ENCODE data around the gene COL23A1.
"Not testable (repeated sequence)": the region's sequence is repeated elsewhere in the genome, so short reads cannot be mapped to it uniquely, and the experiment has no call there.

The COL23A1 gene

DNA sequence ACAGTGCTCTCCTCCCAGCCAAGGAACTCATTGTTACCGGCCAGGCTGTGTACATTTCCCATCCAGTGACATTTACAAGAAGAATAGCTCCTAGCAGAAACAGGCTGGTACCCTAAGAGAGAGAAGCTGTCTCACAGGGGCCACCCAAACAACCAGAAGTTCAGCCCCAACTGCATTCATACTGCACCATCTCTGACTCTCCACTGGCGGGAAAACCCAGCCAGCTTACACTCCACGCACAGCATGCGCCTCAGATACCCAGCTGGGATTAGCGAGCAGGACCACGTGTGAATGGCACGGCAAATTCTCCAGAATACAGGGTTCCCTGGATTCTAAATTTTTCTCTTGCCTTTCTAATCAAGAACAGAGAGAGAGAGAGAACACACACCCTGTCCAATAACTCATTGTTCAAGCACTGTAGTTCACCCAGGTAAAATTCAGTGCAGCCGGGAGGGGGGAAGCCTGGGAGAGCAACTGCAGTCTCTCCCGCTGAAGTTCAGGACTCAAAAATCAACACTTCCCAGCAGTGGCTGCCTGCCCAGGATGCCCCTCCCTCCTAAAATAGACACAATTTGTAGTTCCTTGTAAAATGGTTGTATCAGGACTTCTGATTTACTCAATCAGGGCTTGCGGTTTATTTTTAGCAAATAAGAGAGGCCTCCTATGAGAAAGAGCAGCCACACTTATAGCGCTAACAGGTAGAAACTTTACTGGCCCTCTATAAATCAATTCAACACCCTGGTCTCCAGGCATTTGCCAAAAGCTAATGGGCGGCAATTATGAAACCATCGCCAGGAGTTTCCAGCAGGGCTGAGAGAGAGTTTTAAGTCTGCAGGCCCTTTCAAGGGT lies 2.2 kb downstream of the COL23A1 start:
- DNase-seq: no peak

DNA sequence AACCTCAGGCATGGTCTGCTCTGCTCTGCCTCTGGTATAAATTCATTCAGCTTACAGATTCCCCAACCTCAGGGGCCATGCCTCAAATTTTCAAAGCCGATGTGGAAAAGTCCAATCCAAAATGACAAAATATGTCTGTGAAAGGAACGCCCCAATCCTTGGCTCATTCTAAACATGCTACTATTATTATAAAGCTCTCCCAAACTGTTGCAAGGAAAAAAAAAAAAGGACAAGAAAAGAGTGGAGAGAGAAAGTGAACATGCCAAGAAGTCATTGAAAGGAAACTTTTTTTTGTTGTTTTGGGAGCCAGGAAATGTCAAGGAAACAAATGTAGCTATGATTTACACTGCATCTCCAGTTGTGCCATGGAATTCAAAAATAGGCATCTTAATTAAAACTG lies 3.8 kb downstream of the COL23A1 start:
- no peak for DNase-seq

DNA sequence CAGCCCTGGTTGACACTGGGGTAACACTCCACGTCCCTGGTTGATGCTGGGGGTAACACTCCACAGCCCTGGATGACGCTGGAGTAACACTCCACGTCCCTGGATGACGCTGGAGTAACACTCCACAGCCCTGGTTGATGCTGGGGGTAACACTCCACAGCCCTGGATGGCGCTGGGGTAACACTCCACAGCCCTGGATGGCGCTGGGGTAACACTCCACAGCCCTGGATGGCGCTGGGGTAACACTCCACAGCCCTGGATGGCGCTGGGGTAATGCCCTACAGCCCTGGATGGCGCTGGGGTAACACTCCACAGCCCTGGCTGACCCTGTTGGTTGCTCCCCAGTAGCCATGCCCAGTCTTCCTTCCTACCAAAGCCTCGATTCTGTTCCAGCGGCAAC lies 4.8 kb downstream of the COL23A1 start:
- not testable (repeated sequence) for DNase-seq

DNA sequence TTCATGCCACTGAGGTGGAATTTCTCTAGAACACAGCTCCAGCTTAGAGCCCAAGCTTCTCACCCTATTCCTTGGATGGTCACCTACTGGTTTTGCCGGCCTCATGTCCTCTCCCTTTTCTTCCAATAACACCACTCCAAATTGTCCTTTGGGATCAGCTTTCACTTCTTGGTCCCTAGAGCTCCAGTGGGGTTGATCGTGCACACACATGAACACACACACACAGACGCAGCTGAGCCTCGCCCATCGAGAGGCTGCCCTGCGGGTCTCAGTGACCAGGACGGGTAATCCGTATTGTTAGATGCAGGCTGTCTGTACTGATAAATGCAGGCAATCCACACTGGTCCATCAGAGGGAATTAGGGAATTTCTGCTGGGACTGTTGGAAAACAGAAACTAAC lies 6.9 kb downstream of the COL23A1 start:
- DNase-seq: no peak

DNA sequence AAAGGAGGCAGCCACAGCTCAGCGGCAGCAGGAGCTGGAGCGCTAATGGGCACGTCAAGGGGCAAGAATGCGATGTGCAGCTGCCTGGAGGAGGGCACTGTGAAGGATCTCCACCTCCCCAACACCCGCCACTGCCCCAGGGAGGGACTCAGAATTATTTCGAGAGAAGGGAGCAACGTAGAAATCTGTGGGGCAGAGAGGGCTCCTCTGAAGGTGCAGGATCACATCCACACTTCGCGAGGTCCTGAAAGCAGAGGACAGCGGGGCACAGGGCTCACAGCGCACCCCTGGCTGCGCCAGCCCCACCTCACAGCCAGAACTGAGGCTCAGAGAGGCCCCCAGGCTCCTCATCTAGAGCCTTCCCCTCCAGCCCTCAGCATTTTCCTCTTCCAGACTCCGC lies 7.9 kb downstream of the COL23A1 start:
- DNase-seq: no peak

DNA sequence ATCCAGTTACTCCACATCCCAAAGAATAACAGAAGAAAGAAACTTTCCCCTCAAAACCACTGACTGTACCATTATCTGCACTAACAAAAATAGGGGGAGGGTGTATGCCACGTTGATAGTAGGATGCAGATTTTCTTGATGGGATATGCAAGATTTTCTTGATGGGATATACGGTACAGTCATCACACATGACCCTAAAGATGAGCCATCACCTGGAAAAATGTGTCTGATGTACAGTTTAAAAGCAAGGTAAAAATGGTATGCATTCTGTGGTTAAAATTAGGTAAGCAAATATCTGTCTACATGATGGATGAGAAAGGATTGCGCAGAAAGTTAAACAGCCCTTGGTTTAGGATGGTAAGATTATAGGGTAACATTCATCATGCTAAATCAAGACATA lies 8.6 kb downstream of the COL23A1 start:
- DNase-seq: no peak

DNA sequence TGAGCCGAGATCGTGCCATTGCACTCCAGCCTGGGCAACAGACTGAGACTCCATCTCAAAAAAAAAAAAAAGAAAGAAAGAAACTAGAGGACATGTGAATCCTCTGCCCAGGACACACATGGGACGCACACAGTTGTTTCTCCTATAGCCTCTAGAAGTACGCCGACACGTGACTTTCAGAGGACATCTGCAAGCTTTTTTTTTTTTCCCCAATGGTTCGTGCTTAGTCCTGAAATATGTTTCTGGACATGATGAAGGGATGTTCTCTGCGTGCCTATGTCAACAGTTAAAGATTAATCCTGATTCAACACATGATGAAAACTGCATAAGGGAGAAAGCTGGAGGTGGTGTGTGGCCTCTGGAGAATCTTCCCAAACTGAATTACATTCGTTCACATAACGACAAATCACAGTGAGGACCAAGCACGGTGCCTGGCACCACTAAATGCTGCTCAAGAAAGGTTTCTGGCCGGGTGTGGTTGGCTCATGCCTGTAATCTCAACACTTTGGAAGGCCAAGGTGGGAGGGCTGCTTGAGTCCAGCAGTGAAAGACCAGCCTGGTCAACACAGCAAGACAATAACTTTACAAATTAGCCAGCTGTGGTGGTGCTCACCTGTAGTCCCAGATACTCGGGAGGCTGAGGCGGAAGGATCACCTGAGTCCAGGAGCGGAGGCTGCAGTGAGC lies 9.8 kb downstream of the COL23A1 start:
- DNase-seq: no peak

DNA sequence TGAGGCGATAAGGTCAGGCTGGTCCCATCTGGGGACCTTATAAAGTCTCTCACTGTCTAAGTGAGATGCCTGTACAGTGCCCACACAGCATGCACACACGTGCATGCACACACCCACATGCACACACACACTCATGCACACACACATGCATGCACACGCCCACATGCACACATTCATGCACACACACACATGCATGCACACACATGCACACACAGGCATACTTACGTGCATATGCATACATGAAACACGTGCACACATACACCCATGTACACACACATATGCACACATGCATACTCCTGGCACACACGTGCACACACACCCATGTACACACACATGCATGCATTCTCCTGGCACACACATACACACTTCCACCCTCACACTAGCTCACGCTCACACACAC lies 12.2 kb downstream of the COL23A1 start:
- no peak for DNase-seq

DNA sequence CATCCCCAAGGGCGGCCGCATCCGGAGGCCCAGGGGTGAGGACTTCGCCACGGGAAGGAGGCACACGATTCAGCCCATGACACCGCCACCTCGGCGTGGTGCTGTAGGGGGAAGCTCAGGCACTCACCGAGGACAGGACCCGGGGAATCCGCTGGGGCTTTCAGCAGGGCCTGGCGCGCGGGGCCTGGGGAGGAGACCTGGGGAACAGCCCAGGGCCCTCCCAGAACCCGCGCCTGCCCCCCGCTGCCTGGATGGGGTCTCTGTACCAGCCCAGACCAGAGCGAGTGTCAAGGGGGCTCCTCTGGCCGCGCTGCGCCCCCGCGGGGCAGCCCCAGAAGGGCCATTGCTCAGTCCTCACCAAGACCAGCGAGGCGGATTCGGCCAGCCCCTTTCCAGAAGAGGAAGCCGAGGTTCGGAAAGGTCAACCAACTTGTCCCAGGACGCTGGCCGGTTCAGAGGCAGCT lies 12.8 kb downstream of the COL23A1 start:
- DNase-seq: no peak

DNA sequence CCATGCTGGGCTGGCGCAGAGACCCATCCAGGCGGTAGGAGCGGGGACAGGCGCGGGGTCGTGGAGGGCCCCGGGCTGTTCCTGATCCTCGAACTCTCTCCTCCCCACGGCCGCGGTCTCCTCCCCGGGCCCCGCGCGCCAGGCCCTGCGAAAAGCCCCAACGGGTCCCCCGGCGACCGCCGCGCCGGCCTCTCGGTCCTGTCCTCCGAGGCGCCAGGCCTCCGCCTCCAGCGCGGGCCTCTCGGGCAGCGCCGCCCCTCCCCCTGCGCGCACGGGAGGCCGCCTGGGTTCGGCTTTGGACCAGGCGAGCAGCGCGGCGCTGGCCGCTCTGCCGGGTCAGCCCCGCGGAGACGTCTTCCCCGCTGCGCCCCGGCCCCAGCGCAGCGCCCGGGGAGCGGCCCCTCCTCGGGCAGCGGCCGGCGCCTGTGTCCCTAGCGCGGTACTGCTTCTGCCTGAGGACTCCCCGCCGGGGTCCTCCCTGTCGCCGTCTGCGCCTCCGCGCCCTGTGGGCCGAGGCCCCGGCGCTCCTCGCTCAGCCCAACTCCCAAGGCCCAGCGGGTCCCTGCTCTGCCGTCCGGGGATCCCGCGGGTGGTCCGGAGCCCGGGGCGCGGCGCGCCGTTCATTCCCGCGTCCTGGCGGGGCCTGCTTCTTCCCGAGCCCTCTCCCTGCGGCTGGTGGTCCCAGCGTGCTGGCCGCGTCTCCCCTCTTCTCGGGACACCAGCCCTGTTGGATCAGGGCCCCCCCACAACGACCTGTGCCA lies 13.4 kb downstream of the COL23A1 start:
- no peak for DNase-seq

DNA sequence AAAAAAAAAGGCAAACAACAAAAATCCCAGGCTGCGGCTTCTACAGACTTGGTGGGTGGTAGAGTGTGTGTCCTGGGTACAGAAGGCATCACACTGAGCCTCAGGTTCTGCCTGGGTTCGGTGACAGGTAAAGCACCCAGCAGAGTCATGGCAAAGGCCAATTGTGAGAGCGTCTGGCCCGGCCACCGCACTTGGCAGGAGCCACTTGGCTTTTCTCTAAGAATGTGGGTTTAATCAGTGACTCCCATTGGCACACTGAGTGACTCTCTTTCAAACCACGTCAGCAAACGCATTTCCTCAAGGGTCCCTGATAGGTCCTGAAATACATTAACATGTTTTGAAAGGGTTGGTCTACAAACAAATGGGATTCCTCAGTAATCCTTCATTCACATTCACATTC lies 17.0 kb downstream of the COL23A1 start:
- DNase-seq: no peak

DNA sequence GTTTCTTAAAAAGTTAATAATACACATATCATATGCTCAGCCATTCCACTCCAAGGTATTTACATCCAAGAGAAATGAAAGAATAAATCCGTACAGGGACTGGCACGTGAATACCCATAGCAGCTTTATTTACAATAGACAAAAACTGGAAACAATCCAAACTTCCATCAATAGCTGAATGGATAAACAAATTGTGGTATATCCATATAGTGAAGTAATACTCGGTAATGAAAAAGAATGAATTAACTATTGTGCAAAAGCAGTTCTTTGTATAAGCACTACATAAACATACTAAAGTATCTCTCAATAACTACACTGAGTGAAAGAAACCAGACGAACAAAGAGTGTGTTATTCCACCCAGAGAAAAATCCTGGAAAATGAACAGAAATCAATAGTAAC lies 17.6 kb downstream of the COL23A1 start:
- DNase-seq: no peak

DNA sequence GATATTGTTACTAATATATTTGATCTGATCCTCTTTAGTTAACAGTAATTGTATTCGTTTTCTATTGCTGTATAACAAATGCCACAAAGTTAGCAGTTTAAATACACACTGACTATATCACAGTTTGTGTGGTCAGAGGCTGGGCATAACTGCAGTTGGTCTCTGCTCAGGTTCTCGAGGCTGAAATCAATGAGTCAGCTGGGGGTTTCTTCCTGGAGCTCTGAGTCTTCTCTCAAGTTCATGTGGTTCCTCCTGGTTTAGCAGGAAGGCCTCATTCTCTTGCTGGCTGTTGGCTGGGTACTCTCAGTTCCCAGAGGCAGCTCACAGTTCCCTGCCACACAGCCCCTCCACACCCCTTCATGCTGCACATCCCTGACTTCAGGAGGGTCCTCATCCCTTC lies 20.7 kb downstream of the COL23A1 start:
- no peak for DNase-seq

DNA sequence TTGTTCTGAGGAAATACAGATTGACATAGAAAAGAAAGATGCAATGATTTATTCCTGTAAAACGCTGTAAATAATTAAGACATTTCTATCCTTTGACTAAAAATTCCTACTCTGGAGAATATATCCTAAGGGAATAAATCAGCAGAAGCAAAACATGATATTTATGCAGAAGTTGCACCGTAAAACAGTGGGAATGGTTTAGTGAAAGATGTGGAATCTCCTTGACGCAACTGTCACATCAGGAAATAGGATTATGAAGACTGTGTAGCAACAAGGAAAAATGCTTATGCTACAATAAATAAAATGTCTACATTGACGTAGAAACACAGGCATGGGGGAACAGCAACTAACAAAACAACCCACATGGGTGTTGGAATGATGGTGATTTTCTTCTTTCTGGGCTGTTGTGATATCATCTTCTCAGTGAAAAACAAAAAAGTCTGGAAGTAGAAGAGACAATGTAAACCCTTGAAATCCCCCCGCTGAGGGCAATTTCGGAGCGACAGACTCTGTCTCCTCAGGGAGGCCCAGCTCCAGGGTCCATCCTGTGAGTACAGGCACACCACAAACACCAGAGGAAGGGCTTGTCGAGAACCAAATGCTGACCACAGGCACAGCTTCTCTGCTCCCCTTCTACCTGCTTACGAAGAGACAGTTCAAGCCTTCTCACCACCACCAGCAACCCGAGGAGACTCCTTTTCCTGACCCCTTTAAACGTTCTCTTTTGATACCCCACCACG lies 25.2 kb downstream of the COL23A1 start:
- no peak for DNase-seq

DNA sequence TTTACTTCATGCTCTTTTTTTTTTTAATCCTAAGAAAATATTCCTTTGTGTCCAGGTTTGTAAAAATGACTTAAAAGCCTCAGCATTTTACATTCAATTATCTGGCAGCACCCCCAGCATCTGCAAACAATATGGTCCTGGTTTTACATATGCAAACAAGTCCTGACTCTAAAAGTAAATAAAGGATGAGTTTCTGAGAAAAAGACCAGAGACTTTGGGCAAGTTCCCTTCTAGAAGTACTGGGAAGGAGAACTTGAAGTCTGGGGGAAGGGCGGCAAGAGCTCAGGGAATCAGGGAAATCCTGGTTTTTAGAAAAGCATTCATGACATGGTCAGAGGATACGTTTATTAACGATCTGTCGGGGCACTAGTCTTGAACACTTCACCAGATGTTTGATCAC lies 25.8 kb downstream of the COL23A1 start:
- DNase-seq: no peak

DNA sequence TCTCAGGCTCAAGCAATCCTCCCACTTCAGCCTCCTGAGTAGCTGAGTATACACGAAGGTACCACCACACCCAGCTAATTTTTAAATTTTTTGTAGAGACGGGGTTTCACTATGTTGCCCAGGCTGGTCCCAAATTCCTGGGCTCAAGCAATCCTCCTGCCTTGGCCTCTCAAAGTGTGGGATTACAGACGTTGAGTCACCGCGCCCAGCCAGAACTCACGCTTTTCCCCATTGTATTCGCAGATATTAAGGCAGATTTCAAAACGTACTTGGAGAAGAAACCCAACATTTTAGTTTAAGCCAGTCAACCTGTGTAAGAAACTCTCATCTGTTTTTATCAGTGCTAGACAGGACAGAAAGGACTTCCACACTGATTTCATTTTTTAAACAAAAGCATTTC lies 26.6 kb downstream of the COL23A1 start:
- DNase-seq: no peak

DNA sequence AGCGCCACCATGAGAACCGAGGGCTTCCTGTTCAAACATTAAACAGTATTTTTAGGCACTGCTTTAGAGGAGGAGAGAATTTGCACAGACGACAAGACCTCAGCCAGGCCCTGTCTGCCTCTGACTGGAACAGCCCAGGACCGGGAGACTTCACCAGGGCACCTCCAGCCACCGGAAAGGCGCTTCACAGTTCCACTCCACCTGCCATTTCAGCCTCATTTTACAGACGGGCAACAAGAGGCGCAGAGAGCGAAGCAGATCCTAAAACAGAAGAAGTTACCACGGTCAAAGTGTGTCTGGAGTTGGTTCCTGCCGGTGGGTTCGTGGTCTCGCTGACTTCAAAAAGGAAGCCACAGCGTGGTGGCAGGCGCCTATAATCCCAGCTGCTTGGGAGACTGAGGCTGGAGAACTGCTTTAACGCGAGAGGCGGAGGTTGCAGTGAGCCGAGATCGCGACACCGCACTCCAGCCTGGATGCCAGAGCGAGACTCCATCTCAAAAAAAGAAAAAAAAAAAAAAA lies 28.4 kb downstream of the COL23A1 start:
- DNase-seq: no peak

DNA sequence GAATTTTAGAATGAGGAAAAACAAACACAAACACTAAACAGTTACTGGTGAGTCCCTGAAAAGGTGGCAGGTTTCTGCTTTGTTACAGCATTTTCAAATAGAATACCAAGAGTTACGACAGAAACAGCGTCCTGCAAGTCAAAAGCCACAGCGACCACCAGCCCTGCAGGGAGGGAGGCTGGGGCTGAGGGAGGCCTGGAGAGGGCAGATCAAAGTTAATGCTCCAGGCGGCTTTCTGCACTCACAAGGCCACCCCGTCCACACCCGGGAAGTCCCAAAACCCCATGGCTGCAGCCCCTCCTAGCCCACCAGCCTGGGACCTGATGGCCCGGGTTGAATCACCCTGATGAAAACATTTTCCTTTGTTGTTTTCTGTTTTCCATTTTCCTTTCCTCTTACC lies 29.3 kb downstream of the COL23A1 start:
- DNase-seq: no peak

DNA sequence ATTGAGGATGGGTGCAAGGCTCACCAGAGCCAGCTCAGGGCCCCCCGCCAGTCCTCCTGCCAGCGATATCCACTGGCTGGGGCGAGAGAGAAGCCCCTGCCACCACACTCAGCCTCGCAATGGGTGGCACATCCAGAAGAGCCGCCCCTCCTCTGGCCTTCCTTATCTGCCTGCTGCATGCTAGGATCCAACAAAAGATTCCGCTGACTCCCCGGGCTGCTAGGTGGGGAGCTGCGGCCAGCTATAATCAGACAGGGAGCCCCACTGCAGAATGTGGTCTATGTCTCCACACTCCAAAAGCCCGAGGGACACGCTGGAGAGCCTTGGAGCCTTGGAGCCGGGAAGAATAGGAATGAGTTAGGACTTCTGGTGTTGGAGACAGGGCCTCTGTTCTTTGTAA lies 32.8 kb downstream of the COL23A1 start:
- no peak for DNase-seq

DNA sequence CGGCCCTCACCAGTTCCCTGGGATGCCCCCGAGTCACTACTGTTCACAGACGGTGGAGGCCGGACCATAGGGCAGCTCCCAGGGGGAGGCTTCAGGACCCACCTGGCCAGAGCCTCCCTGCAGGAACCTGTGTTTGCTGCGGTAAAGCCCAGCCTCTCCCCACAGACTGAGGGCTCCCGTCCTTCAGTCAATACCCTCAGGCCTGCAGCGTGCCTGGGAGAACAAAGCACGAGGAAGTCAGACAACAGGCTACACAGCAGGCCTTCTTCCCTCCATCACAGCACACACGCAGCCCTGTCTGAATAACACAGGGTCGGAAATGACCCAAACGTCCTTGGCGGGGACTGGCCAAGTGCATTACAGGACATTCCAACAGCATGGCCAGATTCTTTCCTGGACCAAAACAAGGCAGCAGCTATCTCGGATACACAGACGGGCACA lies 34.4 kb downstream of the COL23A1 start:
- no peak for DNase-seq

DNA sequence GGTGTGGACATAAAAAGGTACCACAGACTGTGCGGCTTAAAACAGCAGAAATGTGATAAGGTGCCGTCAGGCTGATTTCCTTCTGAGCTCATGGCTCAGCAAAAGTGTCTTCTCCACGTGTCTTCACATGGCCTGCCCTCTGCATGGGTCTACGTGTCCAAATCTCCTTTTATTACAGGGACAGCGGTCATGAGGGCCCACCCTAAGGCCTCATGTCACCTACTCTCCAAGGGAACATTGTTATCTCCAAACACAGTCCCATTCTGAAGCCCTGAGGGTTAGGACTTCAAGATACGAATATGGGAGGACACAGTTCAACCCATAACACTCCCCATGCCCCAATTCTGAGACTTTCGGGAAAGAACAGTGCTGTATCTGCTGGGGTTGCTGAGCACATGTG lies 35.2 kb downstream of the COL23A1 start:
- no peak for DNase-seq

DNA sequence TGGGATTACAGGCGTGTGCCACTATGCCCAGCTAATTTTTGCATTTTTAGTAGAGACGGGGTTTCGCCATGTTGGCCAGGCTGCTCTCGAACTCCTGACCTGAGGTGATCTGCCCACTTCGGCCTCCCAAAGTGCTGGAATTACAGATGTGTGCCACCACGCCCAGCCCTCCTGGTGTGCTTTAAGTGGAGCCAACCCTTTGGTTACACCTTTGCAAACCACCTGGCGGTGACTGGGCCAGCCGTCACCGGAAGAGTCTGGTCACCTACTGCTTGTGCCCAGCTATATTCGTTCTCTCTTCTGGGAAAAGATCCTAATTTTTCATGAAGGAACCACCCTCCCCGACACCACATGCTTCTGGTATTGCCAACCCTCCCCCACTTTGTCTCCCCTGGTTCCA lies 35.9 kb downstream of the COL23A1 start:
- DNase-seq: no peak

DNA sequence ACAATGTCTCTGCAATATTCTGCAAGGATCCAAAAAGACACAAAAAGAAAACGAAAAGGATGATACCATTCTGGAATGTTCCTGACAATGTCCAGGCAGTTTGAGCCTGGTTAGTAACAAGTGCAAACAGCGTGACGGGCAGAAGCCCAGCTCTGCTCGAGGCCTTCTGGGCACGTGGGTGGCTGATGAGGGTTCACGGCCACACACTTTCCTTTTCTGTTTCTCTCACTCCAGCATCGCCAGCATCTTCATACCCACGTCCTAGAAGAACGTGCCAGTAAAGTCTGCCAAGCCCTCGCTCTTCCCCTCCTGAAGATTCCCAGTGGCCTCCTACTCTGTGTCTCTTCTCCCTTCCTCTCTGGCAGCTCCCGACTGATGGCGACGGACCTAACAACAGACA lies 36.7 kb downstream of the COL23A1 start:
- DNase-seq: no peak
